Measurements from ENCODE around the gene CER1.
"Not testable (repeated sequence)": the region's sequence is repeated elsewhere in the genome, so short reads cannot be mapped to it uniquely, and the experiment has no call there.

Gene CER1

GRCh38 chr9:14713187-14713767 is 9.3 kb downstream of the CER1 start:
- DNase-seq: no peak

DNA sequence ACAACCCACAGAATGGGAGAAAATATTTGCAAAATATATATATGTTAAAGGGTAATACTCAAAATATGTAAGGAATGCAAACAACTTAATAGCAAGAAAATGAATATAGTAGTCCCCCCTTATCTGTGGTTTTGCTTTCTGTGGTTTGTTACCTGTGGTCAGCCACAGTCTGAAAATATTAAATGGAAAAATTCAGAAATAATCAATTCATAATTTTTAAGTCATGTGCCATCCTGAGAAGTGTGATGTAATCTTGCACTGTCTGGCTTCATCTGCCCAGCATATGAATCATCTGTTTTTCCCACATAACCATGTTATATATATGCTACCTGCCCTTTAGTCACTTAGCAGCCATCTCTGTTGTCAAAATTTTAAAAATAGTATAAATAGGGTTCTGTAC is 11.7 kb downstream of the CER1 start:
- no peak for DNase-seq

- DNase-seq: no peak
These were observed 15.9 kb downstream of the CER1 start for GRCh38 chr9:14706530-14707140.

DNA sequence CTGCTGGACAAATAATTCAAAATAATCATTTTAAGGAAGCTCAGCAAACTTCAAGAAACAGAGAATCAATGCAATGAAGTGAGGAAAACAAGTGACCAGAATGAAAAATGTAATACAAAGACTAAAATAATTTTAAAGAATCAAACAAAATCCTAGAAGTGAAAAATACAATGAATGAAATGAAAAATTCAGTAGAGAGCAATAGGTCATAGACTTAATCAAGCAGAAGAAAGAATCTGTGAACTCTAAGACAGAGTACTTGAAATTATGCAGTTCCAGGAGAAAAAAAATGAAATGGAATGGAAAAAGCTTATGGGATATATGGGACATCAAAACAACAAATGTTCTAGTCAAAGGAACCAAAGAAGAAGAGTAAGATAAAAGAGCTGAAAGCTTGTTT is 17.5 kb downstream of the CER1 start:
- DNase-seq: no peak

- no peak for DNase-seq
These were observed 18.3 kb downstream of the CER1 start for GRCh38 chr9:14704281-14704680.

DNA sequence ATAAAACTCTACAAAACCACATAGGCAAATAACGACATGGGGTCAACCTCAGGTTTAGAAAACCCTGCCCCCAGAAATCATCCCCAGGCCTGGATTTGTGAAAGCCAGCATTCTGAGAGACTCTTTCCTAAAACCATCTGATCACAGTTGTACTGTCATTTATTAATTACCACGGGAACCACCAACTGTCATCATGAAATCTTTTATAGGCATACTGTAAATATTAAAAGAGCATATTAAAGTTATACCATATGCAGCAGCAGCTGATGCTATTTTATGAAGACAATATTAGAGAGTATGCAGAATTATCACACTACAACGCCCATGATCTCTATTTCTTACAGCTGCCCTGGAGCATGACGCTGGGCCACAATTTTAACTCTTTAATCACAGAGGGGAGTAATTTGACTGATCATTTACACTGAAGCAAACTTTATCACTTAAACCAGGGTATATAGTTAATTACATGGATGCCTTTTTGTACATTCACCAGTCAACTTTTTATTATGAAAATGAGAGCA is 20.3 kb downstream of the CER1 start:
- no peak for DNase-seq

DNA sequence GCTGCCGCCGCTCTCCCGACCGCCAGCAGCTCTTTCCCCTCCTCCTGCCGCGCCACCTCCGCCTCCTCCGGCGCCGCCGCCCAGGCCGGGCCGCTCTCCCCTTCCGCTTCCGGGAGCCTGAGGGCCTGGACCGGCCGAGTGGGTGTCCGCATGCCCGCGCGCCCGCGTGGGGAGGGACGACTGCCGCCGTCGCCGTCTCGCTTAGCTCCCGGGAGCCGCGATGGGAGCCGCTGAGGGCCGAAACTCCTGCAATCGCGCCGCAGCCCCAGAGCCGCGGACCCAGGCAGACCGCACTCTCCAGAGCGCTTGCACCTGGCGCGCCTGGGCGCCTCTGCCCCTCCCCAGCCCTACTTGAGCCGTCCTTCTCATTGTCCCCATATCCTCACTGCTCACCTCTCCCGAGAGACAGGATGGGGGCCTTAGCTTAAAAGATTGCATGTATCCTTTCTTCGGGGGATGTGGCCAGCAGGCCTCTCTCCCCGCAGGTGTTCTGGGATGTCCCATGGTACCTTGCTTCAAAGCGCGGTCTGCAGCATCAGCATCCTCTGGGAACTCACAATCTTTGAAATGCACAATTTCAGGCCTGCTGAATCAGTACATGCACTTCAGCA is 29.2 kb downstream of the CER1 start, which contains the start of gene ZDHHC21:
ZDHHC21 (minus strand) TSS at position 182 of the 611 bp plus-strand sequence. CDS start 19,092 bp downstream, outside the sequence.
- DNase-seq: no peak

GRCh38 chr9:14692470-14693250 is 29.9 kb downstream of the CER1 start:
- no peak for DNase-seq

DNA sequence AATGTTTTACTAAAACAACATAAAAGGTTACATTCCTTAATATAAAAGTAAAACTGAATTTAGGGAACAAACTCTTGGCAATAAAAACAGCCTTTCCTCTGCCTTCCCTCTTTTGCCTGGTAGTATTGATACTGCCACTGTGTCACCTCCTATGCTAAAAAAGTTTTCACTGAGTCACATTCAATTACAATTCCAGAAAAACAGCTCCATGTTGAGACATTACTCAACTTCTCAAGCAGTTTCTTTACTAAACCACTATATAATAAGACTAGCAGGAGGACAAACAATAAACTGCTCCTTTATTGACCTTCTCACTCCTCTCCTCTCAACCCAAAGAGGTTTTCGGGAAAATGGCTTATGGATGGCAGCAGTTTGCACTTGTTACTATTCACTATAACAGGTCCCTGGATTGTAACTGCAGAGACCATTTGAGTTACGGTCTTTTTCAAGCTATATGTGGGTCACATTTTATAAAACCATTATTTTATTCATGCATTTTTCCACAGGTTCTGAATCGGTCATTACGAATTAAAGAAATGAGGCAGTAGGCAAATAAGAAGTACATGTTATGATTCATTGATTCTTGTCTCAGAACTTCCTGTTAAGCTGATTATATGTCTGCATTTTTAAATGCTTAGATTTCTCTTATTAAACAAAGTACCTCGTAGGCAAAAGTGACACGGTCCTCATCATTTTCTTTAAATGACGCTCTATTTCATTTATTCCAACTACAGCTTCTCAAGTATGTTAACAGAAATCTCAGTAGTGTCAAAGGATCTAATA is 31.4 kb downstream of the CER1 start:
- DNase-seq: no peak

DNA sequence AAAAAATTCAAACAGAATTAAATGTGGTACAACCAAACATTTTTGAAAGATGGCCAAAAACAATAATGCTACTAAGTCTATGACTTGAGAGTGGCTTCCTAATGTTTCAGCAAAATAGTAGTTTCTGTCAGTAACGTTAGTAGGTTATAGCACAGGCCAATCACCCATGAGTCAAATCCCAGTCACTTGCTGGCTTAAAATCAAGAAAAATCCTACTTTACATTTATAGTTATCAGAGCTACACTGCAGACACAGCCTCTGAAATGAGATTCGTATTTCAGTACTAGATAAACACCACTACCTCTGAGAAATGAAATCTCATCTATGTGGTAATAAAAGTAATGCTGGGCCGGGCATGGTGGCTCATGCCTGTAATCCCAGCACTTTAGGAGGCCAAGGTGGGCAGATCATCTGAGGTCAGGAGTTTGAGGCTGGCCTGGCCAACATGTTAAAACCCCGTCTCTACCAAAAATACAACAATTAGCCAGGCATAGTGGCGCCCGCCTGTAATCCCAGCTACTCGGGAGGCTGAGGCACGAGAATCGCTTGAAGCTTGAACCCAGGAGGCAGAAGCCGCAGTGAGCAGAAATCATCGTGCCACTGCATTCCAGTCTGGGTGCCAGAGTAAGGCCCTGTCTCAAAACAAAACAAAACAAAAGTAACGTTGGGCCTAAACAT is 35.4 kb downstream of the CER1 start:
- DNase-seq: no peak

- DNase-seq: no peak
These were observed 36.4 kb downstream of the CER1 start for GRCh38 chr9:14686168-14686567.

- DNase-seq: not testable (repeated sequence)
These were observed 39.9 kb downstream of the CER1 start for GRCh38 chr9:14682616-14683015.

DNA sequence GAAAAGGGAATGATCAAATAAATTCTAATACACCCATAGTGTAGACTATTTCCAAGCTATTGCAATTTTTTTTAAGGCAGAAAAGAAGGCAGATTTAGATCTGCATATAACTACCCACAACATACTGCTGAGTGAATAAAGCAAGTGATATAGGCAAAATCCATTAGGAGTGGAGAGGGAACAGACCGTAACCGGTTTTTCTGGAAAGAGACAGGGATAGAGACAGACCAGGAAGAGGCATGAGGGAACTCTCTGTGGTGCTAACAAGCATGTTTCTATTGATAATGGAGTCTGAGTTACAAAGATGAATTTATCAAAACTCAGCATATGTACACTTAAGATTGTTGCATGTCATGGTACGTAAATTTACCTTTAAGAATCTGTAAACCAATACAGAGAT is 43.8 kb downstream of the CER1 start:
- no peak for DNase-seq

GRCh38 chr9:14677872-14678271 is 44.7 kb downstream of the CER1 start:
- DNase-seq: no peak

DNA sequence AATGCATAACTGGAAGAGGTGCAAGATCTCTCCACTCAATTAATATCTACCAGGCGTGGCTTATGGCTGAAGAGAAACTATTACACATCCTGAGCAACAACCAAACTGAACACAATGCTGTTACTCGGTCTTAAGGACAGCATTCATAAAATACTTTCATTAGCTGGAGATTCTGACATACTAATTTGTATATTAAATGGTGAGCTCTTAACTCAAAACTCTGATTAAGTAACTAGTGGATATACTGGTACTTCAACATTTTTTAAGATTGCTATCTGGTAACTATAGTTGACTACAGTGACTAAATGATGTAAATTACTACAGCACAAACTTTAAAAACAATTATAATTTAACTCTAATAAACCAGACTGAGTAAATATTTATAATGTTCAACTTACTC is 45.1 kb downstream of the CER1 start:
- DNase-seq: no peak

DNA sequence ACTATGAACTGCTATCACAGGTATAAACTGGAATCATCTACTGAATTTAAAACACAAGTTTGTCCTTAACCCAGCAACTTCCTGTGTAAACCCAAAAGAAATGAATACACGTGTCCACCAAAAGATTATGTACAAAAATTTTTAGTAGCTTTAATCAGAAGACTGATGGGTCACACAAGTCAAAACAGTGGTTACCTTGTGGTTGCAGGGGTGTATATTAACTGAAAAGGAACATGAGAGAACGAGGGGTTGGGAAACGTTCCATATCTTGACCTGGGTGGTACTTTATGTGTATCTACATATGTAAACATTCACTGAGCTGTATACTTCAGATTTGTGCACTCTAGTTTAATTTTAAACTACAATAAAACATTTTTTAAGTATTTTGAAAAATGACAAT is 47.9 kb downstream of the CER1 start:
- no peak for DNase-seq

DNA sequence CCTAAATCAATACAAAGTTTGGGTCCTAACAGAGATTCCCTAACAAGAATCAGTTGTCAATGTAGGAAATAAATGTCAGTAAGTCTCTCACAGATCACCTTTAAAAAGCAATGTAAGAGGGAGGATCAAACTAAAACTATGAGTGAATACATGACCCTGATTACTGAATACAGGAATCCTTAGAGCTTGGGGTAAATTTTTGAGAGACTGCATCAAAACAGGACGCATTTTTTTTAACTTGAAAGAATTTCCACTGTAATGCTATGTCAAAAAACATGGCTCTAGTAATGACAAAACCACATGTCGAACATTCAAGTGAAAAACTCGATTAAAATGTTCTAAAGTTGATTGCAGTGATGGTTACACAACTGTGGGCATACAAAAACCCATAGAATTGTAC is 51.2 kb downstream of the CER1 start:
- no peak for DNase-seq

DNA sequence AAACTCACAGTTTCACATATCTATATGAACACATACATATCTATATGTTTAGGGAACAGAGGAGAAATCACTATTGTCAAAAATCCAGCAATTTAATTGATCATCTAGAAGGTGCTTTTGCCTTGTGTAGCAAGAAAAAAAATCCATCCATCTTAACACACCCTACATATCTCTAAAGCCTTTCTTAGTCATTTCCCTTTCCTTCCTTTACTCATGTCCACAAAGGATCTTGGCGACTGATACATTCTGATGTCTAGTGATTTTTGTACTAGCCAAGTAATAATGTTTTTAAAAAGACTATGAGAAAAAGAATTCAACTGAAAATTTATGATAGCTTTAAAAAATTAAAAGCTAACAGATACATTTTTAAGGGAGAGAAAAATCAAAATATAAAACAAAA is 51.8 kb downstream of the CER1 start:
- DNase-seq: no peak
